ENCODE measurements around the gene MRPL22. TPM values are rescaled to one million over a fixed set of nuclear protein-coding genes. Genes with fewer than 3 reads are reported as not detected.

MRPL22 gene
- total RNA-seq, 4 donors from 2014 or later = 17.0 to 29.9 (median 21.6) TPM

- DNase-seq = no peak
- H3K27ac ChIP-seq = peak overlapping the region; percentile 79 to 89 (median 84)
- WGBS, 2 donors = 81 to 86% methylated on average over 7 to 9 of the region's 9 CpGs
These were observed 500 bp upstream of the MRPL22 start for GRCh38 chr5:154940375-154940771.

GRCh38 chr5:154943527-154943926 is 2.7 kb downstream of the MRPL22 start:
- no peaks in the 10 kb centered on the region for H3K27me3 ChIP-seq
- WGBS, 2 donors = 87 to 95% methylated on average over 5 of the region's 5 CpGs
- H3K36me3 ChIP-seq = peaks cover 0 to 5% (median 0%) of the 10 kb centered on the region in 3 donors
- no peaks in the 10 kb centered on the region for H3K9me3 ChIP-seq
- no peak overlapping the region for H3K27ac ChIP-seq
- no peak for TF ChIP-seq POLR2A (IDR thresholded peaks at IDR 0.05)
- TF ChIP-seq, protein P1, sequence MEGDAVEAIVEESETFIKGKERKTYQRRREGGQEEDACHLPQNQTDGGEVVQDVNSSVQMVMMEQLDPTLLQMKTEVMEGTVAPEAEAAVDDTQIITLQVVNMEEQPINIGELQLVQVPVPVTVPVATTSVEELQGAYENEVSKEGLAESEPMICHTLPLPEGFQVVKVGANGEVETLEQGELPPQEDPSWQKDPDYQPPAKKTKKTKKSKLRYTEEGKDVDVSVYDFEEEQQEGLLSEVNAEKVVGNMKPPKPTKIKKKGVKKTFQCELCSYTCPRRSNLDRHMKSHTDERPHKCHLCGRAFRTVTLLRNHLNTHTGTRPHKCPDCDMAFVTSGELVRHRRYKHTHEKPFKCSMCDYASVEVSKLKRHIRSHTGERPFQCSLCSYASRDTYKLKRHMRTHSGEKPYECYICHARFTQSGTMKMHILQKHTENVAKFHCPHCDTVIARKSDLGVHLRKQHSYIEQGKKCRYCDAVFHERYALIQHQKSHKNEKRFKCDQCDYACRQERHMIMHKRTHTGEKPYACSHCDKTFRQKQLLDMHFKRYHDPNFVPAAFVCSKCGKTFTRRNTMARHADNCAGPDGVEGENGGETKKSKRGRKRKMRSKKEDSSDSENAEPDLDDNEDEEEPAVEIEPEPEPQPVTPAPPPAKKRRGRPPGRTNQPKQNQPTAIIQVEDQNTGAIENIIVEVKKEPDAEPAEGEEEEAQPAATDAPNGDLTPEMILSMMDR (IDR thresholded peaks at IDR 0.05) = no peak
- peaks cover under 1 to 50% (median 23%) of the 10 kb centered on the region in 3 donors for H3K4me1 ChIP-seq
- no peak overlapping the region for H3K4me3 ChIP-seq
- intact Hi-C loops (cut with DNase I) = no loop called here
- DNase-seq = no peak

More at GRCh38 chr5:154940375-154940771, 500 bp upstream of the MRPL22 start:
- Histone ChIP-seq H3K9me3 (no peaks in the 10 kb centered on the region), H3K27me3 (no peaks in the 10 kb centered on the region), H3K36me3 (peaks cover 0 to 4% (median 0%) of the 10 kb centered on the region in 3 donors), H3K4me1 (peaks cover 10 to 63% (median 36%) of the 10 kb centered on the region in 3 donors), H3K4me3 (peak overlapping the region; percentile 66 to 92 (median 73))
- intact Hi-C loops (cut with DNase I) = no loop called here
- TF ChIP-seq, protein P1 (IDR thresholded peaks at IDR 0.05) = no peak
- no peak for TF ChIP-seq POLR2A (IDR thresholded peaks at IDR 0.05)

- Histone ChIP-seq H3K36me3 (peaks cover 0 to 5% (median 0%) of the 10 kb centered on the region in 3 donors), H3K27ac (no peak overlapping the region), H3K27me3 (no peaks in the 10 kb centered on the region), H3K4me1 (peaks cover 0 to 48% (median 22%) of the 10 kb centered on the region in 3 donors), H3K4me3 (no peak overlapping the region), H3K9me3 (no peaks in the 10 kb centered on the region)
- DNase-seq = no peak
- intact Hi-C loops (cut with DNase I) = no loop called here
- TF ChIP-seq, protein P1 (IDR thresholded peaks at IDR 0.05) = no peak
- no peak for TF ChIP-seq POLR2A (IDR thresholded peaks at IDR 0.05)
These were observed 3.8 kb downstream of the MRPL22 start for GRCh38 chr5:154944716-154945115.

DNA sequence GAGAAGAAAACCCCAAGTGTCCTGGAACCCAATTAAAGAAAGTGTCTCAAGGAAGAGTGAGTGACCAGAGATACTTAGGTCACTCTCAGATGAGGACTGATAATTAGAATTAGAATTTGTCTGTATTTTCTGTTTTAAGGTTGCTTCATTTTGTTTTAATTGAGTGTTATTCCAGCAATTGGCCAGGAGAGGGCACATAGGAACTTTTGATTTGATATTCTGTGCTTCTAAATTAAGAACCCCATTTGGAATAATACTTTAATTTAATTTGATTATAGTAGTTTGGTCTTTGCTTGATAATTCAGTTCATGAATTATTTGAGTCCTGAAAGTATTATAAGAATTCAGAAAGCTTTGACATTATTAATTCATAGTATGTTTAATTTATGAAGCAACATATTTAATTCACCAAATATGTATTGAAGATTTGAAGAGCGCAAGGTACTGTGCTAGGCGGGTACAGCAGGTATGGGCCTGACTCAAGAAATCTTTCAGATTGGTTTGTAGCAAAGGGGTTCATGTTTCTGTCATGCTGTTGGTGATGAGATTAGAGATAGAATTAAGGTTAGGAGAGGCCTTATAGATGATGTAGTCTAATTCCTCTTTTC is 4.9 kb downstream of the MRPL22 start:
- Histone ChIP-seq H3K4me3 (no peak overlapping the region), H3K36me3 (peaks cover 0 to 7% (median 0%) of the 10 kb centered on the region in 3 donors), H3K9me3 (no peaks in the 10 kb centered on the region), H3K27ac (no peak overlapping the region), H3K27me3 (no peaks in the 10 kb centered on the region), H3K4me1 (peaks cover 0 to 40% (median 18%) of the 10 kb centered on the region in 3 donors)
- TF ChIP-seq, protein P1 (IDR thresholded peaks at IDR 0.05) = peak; percentile 19 to 66 (median 56)
- no peak for TF ChIP-seq POLR2A (IDR thresholded peaks at IDR 0.05)
- DNase-seq = no peak
- intact Hi-C loops (cut with DNase I) = no loop called here
- WGBS, 2 donors = 87 to 88% methylated on average over 2 of the region's 2 CpGs

GRCh38 chr5:154947778-154948177 is 6.9 kb downstream of the MRPL22 start:
- no peak overlapping the region for H3K4me3 ChIP-seq
- 85 to 88% methylated on average over 6 of the region's 6 CpGs for WGBS, 2 donors
- intact Hi-C loops (cut with DNase I) = no loop called here
- peaks cover 0 to 25% (median 4%) of the 10 kb centered on the region in 3 donors for H3K4me1 ChIP-seq
- no peaks in the 10 kb centered on the region for H3K27me3 ChIP-seq
- DNase-seq = no peak
- no peaks in the 10 kb centered on the region for H3K9me3 ChIP-seq
- no peak overlapping the region for H3K27ac ChIP-seq
- no peak for TF ChIP-seq POLR2A (IDR thresholded peaks at IDR 0.05)
- TF ChIP-seq, protein P1 (IDR thresholded peaks at IDR 0.05) = no peak
- peaks cover 0 to 25% (median 0%) of the 10 kb centered on the region in 3 donors for H3K36me3 ChIP-seq

Measured in esophagus squamous epithelium (tissue), 5 donors.